Kidney tubule cell (primary cell): ENCODE results near the gene RBMS3.

Experiments used
- DNase-seq: peaks from one replicate; pipeline ENCODE4 v3.0.0-alpha.2; 2018; ENCODE audit warnings: low spot score

The RBMS3 gene

GRCh38 chr3:29679944-29680343 is 399.1 kb downstream of the RBMS3 start:
- no peak for DNase-seq

DNA sequence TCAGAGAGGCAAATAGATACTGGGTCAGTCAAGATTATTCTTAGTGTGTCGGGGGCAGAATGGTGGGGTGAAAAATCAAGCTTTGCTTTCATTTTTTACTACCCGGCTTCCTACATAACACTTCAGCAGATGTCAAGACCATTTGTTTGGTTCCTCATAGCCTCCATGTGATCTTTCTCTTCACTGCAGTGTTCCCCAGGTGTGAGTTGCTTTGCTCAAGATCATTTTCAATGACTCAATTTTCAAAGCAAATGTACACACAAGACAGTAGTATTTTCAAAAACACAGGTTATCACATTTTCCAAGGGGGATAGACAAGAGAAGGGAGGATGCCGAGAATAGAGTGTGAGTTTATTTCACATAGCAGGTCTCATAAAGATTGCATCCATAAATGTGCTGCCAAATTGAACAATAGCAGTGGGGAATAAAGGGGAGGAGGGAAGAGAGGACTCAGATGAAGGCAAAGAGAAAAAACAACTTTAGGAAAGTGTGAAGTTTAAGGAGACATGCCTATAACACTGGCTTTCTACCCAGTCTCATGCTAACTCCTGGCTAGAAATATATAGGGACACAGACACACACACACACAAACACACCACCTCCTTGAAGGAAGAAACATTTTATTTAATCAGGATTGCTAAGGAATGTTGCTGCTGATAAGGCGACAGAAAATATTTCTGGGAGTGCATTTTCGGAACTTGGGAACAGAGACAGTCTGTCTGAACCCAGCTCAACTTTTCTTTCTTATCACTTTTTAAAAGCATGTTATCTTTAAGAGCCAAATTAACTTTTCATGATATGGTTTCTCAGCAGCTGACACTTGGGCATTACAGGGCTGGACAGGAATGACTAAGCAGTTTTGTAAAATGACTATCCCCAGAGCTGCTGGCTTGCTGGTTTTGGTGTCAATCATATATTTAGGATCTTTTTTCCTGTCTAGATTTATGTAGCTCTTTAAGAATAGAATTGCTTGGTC is 402.4 kb downstream of the RBMS3 start:
- DNase-seq: peak; percentile 49

- peak; percentile 41 for DNase-seq
Observed at GRCh38 chr3:29686889-29687592, 406.2 kb downstream of the RBMS3 start.

- DNase-seq: no peak
Observed at GRCh38 chr3:29690686-29691353, 409.9 kb downstream of the RBMS3 start.

GRCh38 chr3:29693863-29694262 is 413.0 kb downstream of the RBMS3 start:
- DNase-seq: peak; percentile 97

DNA sequence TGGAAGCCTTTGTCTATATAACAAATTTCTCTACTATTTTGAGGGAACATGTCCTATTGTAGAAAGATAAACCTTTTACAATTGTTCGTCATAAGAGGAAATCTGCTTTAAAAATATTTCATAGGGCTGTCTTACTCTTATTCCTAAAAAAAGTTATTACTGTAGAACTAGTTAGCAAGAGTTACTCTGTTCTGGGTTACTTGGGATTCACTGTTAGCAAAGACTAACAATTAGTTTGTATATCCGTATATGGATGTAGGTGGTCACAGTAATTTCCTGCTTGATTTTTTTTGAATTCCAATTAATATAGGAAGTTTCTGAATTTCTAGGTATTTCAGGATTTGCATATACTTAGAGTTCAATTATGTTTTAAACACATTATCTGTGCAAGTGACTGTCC is 413.5 kb downstream of the RBMS3 start:
- no peak for DNase-seq

DNA sequence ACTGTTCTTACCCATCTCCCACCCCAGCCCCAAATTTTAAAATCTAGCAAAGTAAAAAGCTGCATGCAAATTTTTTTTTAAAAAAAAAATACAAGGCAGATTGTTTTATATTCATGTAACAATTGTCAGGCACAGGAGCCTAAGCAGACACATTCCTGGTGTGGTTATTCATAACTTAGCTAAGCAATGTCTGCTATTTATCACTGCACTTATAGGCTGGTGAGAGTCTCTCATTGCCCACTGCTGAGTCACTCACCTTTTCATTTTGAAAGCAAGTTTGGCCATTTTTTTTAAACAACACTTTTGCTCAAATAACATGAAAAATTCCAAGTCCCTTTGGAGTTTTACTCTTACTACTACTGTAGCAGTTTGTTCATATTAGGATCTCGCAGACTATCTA is 413.9 kb downstream of the RBMS3 start:
- DNase-seq: peak; percentile 96

DNA sequence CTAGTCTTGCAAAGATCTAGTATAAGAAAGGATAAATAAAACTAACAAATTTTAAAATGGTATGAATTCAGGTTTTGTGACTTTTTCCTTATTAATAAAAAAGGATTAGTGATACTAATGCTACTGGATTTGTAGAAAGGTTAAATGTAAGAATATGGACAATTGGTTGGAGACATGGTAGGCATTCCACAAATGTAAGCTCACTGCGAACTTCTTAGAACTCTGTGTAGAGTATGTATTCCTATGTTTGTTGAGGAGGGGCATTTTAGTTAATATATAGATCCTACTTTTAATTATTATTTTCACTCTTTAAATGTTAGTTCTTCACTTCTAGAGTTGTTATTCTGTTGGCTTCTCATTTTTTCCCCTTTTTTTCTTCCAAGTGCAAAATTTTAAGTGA is 414.3 kb downstream of the RBMS3 start:
- DNase-seq: no peak

- DNase-seq: no peak
Observed at GRCh38 chr3:29695643-29696198, 414.9 kb downstream of the RBMS3 start.

GRCh38 chr3:29696311-29696710 is 415.4 kb downstream of the RBMS3 start:
- no peak for DNase-seq

DNA sequence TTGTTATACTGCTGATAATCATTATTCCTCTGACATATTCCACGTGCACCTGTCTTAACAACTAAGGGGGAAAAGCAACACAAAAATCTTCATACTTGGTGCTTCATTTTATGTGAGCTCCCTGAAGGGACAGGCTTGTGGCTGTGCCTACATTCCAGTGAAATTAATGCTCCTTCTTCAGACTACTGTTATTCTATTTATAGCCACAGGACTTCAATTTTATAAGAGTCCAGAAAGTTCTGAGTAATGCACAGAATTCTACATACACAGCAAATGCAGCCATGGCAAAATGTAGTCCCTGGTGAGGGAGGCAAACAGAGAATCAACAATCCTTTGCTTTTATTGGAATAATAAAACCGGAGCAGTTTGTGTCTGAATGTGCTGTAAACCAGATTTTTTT is 417.1 kb downstream of the RBMS3 start:
- peak; percentile 22 for DNase-seq

- DNase-seq: no peak
Observed at GRCh38 chr3:29700256-29700655, 419.4 kb downstream of the RBMS3 start.

- no peak for DNase-seq
Observed at GRCh38 chr3:29701326-29701983, 420.6 kb downstream of the RBMS3 start.

- DNase-seq: no peak
Observed at GRCh38 chr3:29705906-29706844, 425.3 kb downstream of the RBMS3 start.

GRCh38 chr3:29708884-29709283 is 428.0 kb downstream of the RBMS3 start:
- no peak for DNase-seq

DNA sequence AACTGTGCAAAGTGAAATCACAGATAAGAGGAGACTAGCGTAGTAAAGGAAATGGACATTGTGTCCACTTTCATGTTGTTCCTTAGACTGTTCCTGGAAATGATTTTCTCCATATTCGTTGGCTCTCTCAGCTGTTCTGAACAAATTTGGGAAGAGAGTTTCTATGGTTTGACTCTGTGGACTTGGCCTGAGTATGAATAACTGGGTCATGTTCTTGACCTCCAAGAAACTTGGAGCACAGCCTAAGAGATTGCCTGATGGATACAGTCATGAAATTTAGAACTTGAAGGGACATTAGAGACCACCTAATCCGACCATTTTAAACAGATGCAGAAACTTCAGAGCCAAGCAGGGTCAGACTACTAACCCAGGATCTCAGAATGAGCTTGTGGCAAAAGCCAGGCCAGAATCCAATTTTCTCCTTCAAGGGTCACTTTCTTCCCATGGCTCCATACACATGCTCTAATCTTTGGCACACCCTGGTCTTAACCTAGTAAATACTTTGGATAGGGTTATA is 430.4 kb downstream of the RBMS3 start:
- no peak for DNase-seq

- no peak for DNase-seq
Observed at GRCh38 chr3:29716213-29716612, 435.3 kb downstream of the RBMS3 start.

DNA sequence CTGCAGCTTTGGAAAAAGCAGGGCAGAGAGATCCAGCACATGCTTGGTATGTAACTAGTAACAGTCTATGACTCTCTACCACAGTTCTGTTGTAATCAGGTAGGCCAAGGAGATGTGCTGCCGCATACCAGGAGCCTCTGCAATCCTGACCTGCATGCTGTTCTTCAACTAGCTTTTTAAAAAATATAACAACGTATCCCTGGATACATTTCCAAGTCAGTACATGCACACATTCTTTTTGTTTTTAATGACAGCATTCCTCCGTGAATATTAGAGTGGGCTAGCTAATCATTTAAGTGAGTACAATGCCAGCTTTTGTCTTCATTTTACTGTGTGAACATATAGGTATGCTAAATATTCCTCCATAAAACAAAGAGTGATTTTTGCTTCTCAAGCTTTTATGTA is 437.8 kb downstream of the RBMS3 start:
- peak; percentile 56 for DNase-seq

DNA sequence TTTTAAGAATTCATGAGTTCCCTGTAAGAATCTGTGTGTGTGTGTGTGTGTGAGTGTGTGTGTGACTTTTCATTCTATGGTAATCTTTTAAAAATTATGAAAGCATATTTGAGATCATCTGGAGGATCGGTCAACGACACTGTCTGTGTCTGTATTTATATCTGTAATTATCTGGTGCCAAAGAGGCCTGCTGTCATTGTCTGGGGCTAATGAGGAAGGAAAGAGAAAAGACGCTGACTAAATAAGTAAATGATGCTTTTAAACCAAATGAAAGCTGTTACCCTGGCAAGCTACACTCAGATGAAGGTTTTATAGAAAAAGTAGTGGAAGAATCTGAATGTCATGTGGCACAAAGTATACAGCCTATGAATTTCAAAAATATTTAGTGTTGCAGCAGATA is 439.8 kb downstream of the RBMS3 start:
- DNase-seq: no peak

GRCh38 chr3:29721789-29722188 is 440.9 kb downstream of the RBMS3 start:
- DNase-seq: no peak
